ENCODE data around the gene MXD1.

Gene MXD1

GRCh38 chr2:69985688-69986087, 70.8 kb downstream of the MXD1 start:
- H3K4me3 ChIP-seq (ENCODE audit: low read length), result no peak overlapping the region
- DNase-seq (ENCODE audit: low read depth), result no peak
- TF ChIP-seq CTCF (conservative IDR thresholded peaks at IDR 0.05; ENCODE audit: low read depth, low read length), result no peak

- no peak for TF ChIP-seq CTCF (conservative IDR thresholded peaks at IDR 0.05; ENCODE audit: low read depth, low read length)
- no peak overlapping the region for H3K4me3 ChIP-seq (ENCODE audit: low read length)
- no peak for DNase-seq (ENCODE audit: low read depth)
Measured at GRCh38 chr2:69986691-69987090, 71.8 kb downstream of the MXD1 start.

GRCh38 chr2:69988086-69988635, 73.3 kb downstream of the MXD1 start:
- no peak for DNase-seq (ENCODE audit: low read depth)
- H3K4me3 ChIP-seq (ENCODE audit: low read length), result no peak overlapping the region
- TF ChIP-seq CTCF (conservative IDR thresholded peaks at IDR 0.05; ENCODE audit: low read depth, low read length), result no peak

GRCh38 chr2:69989009-69989408, 74.1 kb downstream of the MXD1 start:
- DNase-seq (ENCODE audit: low read depth), result no peak
- no peak overlapping the region for H3K4me3 ChIP-seq (ENCODE audit: low read length)
- no peak for TF ChIP-seq CTCF (conservative IDR thresholded peaks at IDR 0.05; ENCODE audit: low read depth, low read length)

- DNase-seq (ENCODE audit: low read depth), result no peak
- no peak for TF ChIP-seq CTCF (conservative IDR thresholded peaks at IDR 0.05; ENCODE audit: low read depth, low read length)
- H3K4me3 ChIP-seq (ENCODE audit: low read length), result no peak overlapping the region
Measured at GRCh38 chr2:69989441-69990105, 74.7 kb downstream of the MXD1 start.
